Right lobe of liver (tissue), 6 donors: Measurements from ENCODE around the gene ZCCHC17. TPM values are rescaled to one million over a fixed set of nuclear protein-coding genes. Genes with fewer than 3 reads are reported as not detected.
"Not testable (repeated sequence)": the region's sequence is repeated elsewhere in the genome, so short reads cannot be mapped to it uniquely, and the experiment has no call there.

Source experiments
- ATAC-seq, 4 donors: fragments of 200-7000 bp; cut with Tn5 transposase; one replicate each; pipeline ENCODE4 v1.9.1; 2020; ENCODE audit warnings: mild to moderate bottlenecking in 4 of 4, moderate library complexity in 4 of 4
- DNase-seq, 3 donors: peaks; one replicate each; pipeline ENCODE4 v3.0.0-alpha.2; 2020
- H3K27ac ChIP-seq, 3 donors: fragments of 200-600 bp; one replicate each; pipeline ENCODE4 v1.8.0; 2022
- H3K27me3 ChIP-seq, 2 donors: fragments of 200-600 bp; one replicate each; pipeline ENCODE4 v1.8.0; 2022
- H3K36me3 ChIP-seq, 4 donors: fragments of 200-600 bp; sonication (generic) in 1 of 4; one replicate each; pipeline versions ENCODE4 v1.5.1 to v1.8.0; 2017 to 2022; ENCODE audit warnings: control low read depth in 1 of 4
- H3K4me1 ChIP-seq, 4 donors: fragments of 200-600 bp; sonication (generic) in 1 of 4; one replicate each; pipeline versions ENCODE4 v1.5.1 to v1.8.0; 2017 to 2022; ENCODE audit warnings: control low read depth in 1 of 4
- H3K4me3 ChIP-seq, 3 donors: fragments of 200-600 bp; one replicate each; pipeline ENCODE4 v1.8.0; 2022
- H3K9me3 ChIP-seq, 4 donors: fragments of 200-600 bp; sonication (generic) in 1 of 4; one replicate each; pipeline versions ENCODE4 v1.5.1 to v1.8.0; 2017 to 2022; ENCODE audit warnings: control low read depth in 1 of 4
- POLR2A ChIP-seq: fragments of 450-650 bp; IDR thresholded peaks from one replicate; pipeline ENCODE4 v1.6.1; 2017; ENCODE audit warnings: antibody characterized with exemption, mild to moderate bottlenecking
- WGBS: methylation state at CpG from one replicate; pipeline ENCODE4 v1.1.6; 2018; ENCODE audit warnings: low coverage, low lambda C conversion rate; ENCODE audit not compliant: insufficient coverage; ENCODE audit errors: missing lambda C conversion rate; 5-methylcytosine and 5-hydroxymethylcytosine counted together
- intact Hi-C, 2 donors: fragments of 100-400 bp; cut with DNase I; formaldehyde crosslinking; loops; one replicate each; pipeline versions ENCODE4 v1.11.2 to v1.14.1; 2022
- total RNA-seq, 6 experiments: library from RNA; depleted of rRNA in 2 of 6; stranded (reverse); fragments of >200 nt in 2 of 6; fragmentation: NEBNext Ultra II Directional in 3 of 6; extraction: Animal tissue kit (Norgen Biotek cat#: 25700) in 3 of 6; gene quantifications; one replicate each; pipeline versions ENCODE4 v1.1.0 to v1.2.4, GENCODE V29; 2016 to 2023
- TF ChIP-seq, protein P1 (sequence below), 4 donors: fragments of 200-600 bp in 3 of 4; fragments of 450-650 bp in 1 of 4; IDR thresholded peaks; one replicate each; pipeline versions ENCODE4 v1.5.1 to v1.8.0; 2016 to 2022; ENCODE audit warnings: antibody characterized with exemption in 4 of 4, mild to moderate bottlenecking in 2 of 4
- donor health status: DM: no; HTN: yes; CAD: no.
- donor health status: DM: no; HTN: no; CAD: no.
- donor health status: DM: no; HTN: no; CAD: no.
- donor health status: DM: no; HTN: yes; CAD: no.
- donor health status: DM: no; HTN: yes; CAD: no.

ZCCHC17 gene
- total RNA-seq, 6 experiments from 2014 or later: 6.3 to 9.9 (median 7.3) TPM

DNA sequence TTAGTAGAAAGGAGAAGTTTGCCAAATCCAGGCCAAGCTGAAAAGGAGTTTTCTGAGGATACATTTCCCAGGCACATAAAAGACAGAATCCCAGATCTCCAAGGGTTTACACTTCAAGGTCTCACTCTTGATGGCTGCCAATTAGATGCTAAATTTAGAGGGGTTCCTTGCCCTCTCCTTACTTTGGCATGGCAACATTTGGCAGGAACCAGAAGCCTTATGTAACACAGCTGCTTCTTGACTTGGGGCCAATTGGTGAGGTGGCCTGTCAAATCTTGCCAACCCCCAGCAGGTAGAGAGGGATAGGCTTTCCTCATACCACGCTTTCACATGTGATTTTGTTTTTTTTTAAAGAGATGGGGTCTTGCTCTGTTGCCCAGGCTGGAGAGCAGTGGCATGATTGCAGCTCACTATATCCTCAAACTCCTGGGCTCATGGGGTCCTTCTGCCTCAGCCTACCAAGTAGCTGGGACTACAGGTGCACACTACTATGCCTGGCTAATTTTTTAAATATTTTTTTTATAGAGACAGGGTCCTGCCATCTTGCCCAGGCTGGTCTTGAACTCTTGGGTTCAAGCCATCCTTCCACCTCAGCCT lies 31.9 kb upstream of the ZCCHC17 start:
- no peaks in the 10 kb centered on the region for H3K9me3 ChIP-seq
- peaks cover 0 to 5% (median 2%) of the 10 kb centered on the region in 4 donors for H3K4me1 ChIP-seq
- H3K4me3 ChIP-seq: no peak overlapping the region
- intact Hi-C loops: no loop called here
- ATAC-seq (peak; percentile 44 to 73 (median 54)), DNase-seq (peak in 2 of 3 donors; percentile 23 to 58)
- peaks cover 0 to 39% (median 26%) of the 10 kb centered on the region in 4 donors for H3K36me3 ChIP-seq
- no CpG with 5 or more reads among the region's 1 CpG for WGBS
- H3K27ac ChIP-seq: no peak overlapping the region
- TF ChIP-seq, protein P1, sequence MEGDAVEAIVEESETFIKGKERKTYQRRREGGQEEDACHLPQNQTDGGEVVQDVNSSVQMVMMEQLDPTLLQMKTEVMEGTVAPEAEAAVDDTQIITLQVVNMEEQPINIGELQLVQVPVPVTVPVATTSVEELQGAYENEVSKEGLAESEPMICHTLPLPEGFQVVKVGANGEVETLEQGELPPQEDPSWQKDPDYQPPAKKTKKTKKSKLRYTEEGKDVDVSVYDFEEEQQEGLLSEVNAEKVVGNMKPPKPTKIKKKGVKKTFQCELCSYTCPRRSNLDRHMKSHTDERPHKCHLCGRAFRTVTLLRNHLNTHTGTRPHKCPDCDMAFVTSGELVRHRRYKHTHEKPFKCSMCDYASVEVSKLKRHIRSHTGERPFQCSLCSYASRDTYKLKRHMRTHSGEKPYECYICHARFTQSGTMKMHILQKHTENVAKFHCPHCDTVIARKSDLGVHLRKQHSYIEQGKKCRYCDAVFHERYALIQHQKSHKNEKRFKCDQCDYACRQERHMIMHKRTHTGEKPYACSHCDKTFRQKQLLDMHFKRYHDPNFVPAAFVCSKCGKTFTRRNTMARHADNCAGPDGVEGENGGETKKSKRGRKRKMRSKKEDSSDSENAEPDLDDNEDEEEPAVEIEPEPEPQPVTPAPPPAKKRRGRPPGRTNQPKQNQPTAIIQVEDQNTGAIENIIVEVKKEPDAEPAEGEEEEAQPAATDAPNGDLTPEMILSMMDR (IDR thresholded peaks at IDR 0.05): no peak
- TF ChIP-seq POLR2A: no peak
- no peaks in the 10 kb centered on the region for H3K27me3 ChIP-seq

DNA sequence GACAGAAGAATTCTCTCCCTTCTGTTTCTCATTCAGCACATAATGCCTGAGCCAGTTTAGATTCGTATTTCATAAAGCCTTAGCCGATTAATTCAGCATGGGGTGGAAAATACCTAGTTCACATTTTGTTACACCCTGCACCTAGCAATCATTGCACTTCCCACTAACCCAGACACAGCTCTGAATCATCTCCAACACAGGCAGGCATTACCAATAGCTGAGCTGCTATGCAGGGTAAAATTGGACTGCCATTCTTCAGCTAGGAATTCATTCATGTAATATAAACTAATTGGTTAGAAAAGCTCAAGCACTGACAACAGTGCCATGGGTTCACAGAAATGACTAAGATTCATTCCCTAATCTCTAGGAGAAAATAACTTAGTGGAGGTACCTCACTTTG lies 30.3 kb upstream of the ZCCHC17 start:
- DNase-seq (no peak), ATAC-seq (no peak)
- Histone ChIP-seq H3K9me3 (no peaks in the 10 kb centered on the region), H3K4me1 (peaks cover 0 to 5% (median 2%) of the 10 kb centered on the region in 4 donors), H3K27ac (no peak overlapping the region), H3K4me3 (no peak overlapping the region), H3K27me3 (no peaks in the 10 kb centered on the region), H3K36me3 (peaks cover 7 to 44% (median 29%) of the 10 kb centered on the region in 4 donors)
- intact Hi-C loops: no loop called here
- no peak for TF ChIP-seq POLR2A
- TF ChIP-seq, protein P1 (IDR thresholded peaks at IDR 0.05): no peak
- WGBS: 85% methylated on average over 2 of the region's 2 CpGs

DNA sequence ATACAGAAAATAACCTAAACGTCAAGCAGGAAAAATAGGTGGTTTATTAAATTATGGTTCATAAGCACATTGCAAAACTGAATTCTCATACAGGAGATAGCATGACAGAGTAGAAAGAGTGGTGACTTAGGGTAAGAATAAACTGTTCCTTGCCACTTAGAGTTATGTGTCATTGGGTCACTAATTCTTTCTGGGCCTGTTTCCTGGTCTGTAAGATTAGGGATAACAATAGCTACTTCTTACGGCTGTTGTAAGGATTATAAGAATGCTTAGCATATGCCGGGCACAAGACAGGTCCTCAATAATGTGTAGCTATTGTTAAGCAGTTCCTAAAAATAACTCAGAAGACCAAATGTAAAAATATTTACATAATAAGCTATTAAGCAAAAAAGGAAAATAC lies 24.5 kb upstream of the ZCCHC17 start:
- 79% methylated on average over 3 of the region's 3 CpGs for WGBS
- Histone ChIP-seq H3K4me1 (no peaks in the 10 kb centered on the region), H3K4me3 (no peak overlapping the region), H3K27me3 (no peaks in the 10 kb centered on the region), H3K36me3 (peaks cover 7 to 37% (median 19%) of the 10 kb centered on the region in 4 donors), H3K9me3 (no peaks in the 10 kb centered on the region), H3K27ac (no peak overlapping the region)
- intact Hi-C loops: no loop called here
- no peak for TF ChIP-seq POLR2A
- DNase-seq (no peak), ATAC-seq (peak in 3 of 4 donors; percentile 44 to 61 (median 50))

DNA sequence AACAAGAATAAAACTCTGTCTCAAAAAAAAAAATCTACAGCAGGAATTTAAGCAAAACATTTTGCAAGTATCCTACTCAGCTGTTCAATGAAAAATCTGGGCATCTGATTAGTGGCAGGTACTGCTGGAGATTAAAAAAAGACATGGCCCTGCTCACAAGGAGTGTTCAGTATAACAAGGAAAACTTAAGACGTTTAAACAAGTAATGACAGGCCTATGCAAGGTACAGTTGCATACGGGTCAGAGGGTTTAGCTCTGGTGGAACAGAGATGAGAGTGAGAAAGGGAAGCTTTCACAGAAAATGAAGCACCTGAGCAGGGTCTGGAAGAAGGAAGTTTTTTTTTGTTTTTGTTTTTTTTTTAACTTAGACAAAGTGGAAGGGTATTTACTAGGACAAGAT lies 23.2 kb upstream of the ZCCHC17 start:
- DNase-seq (no peak), ATAC-seq (no peak)
- Histone ChIP-seq H3K27ac (no peak overlapping the region), H3K27me3 (no peaks in the 10 kb centered on the region), H3K4me3 (no peak overlapping the region), H3K4me1 (no peaks in the 10 kb centered on the region), H3K36me3 (peaks cover 7 to 42% (median 15%) of the 10 kb centered on the region in 4 donors), H3K9me3 (no peaks in the 10 kb centered on the region)
- intact Hi-C loops: no loop called here
- TF ChIP-seq POLR2A: no peak
- TF ChIP-seq, protein P1 (IDR thresholded peaks at IDR 0.05): no peak
- WGBS: 88% methylated on average over 2 of the region's 2 CpGs

DNA sequence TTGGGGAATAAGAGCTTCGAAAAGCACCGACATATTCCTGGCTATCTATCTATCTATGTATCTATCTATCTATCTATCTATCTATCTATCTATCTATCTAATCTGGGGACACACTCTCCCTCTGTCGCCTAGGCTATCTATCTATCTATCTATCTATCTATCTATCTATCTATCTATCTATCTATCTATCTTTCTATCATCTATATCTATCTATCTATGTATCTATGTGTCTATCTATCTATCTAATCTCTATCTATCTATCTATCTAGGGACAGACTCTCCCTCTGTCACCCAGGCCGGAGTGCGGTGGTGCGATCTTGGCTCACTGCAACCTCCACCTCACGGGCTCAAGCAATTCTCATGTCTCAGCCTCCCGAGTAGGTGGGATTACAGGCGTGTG lies 14.4 kb upstream of the ZCCHC17 start:
- H3K9me3 ChIP-seq, H3K27ac ChIP-seq, H3K4me3 ChIP-seq, H3K4me1 ChIP-seq, H3K27me3 ChIP-seq, intact Hi-C loops, ATAC-seq, DNase-seq: not testable (repeated sequence)
- WGBS: 97% methylated on average over 9 of the region's 9 CpGs
- H3K36me3 ChIP-seq: peaks cover 0 to 62% (median 11%) of the 10 kb centered on the region in 4 donors

DNA sequence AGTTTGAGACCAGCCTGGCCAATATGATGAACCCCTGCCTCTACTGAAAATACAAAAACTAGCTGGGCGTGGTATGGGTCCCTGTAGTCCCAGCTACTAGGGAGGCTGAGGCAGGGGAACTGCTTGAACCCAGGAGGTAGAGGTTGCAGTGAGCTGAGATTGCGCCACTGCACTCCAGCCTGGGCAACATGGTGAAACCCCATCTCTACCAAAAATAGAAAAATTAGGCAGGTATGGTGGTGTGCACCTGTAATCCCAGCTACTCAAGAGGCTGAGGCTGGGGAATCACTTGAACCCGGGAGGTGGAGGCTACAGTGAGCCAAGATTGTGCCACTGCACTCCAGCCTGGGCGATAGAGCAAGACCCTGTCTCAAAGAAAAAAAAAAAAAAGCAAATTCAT lies 9.0 kb upstream of the ZCCHC17 start:
- H3K4me1 ChIP-seq, intact Hi-C loops, DNase-seq, ATAC-seq, H3K27me3 ChIP-seq, H3K9me3 ChIP-seq, H3K4me3 ChIP-seq, H3K27ac ChIP-seq: not testable (repeated sequence)
- 84% methylated on average over 3 of the region's 4 CpGs for WGBS
- peaks cover 0 to 69% (median 26%) of the 10 kb centered on the region in 4 donors for H3K36me3 ChIP-seq
